HG02678 (cell line): ENCODE data around the gene IGSF9B.

Experiments
- ATAC-seq: cut with Tn5 transposase; IDR thresholded peaks from one replicate; pipeline ENCODE4 v1.9.1; 2021; ENCODE audit warnings: mild to moderate bottlenecking, moderate library complexity; ENCODE audit not compliant: unreplicated experiment

Gene IGSF9B

GRCh38 chr11:133984828-133985227, 28.1 kb upstream of the IGSF9B start:
- ATAC-seq: no peak

GRCh38 chr11:133983660-133984316, 27.0 kb upstream of the IGSF9B start:
- ATAC-seq: no peak

GRCh38 chr11:133982876-133983275, 26.1 kb upstream of the IGSF9B start:
- ATAC-seq: no peak

- ATAC-seq: no peak
Measured at GRCh38 chr11:133982151-133982550, 25.4 kb upstream of the IGSF9B start.

- no peak for ATAC-seq
Measured at GRCh38 chr11:133981156-133981555, 24.4 kb upstream of the IGSF9B start.

- no peak for ATAC-seq
Measured at GRCh38 chr11:133980665-133981064, 23.9 kb upstream of the IGSF9B start.

GRCh38 chr11:133978794-133979193, 22.0 kb upstream of the IGSF9B start:
- ATAC-seq: no peak

GRCh38 chr11:133977067-133977677, 20.4 kb upstream of the IGSF9B start:
- peak; percentile 93 for ATAC-seq

GRCh38 chr11:133975488-133975849, 18.7 kb upstream of the IGSF9B start:
- ATAC-seq: no peak

- no peak for ATAC-seq
Measured at GRCh38 chr11:133974836-133975487, 18.2 kb upstream of the IGSF9B start.

GRCh38 chr11:133971881-133972280, 15.1 kb upstream of the IGSF9B start:
- ATAC-seq: no peak

- ATAC-seq: no peak
Measured at GRCh38 chr11:133969112-133969511, 12.3 kb upstream of the IGSF9B start.

GRCh38 chr11:133968300-133968699, 11.5 kb upstream of the IGSF9B start:
- ATAC-seq: no peak

GRCh38 chr11:133967599-133968238, 11.0 kb upstream of the IGSF9B start:
- ATAC-seq: no peak

- no peak for ATAC-seq
Measured at GRCh38 chr11:133966921-133967598, 10.3 kb upstream of the IGSF9B start.

GRCh38 chr11:133966172-133966651, 9.4 kb upstream of the IGSF9B start:
- ATAC-seq: no peak

- ATAC-seq: no peak
Measured at GRCh38 chr11:133965031-133965601, 8.3 kb upstream of the IGSF9B start.

- no peak for ATAC-seq
Measured at GRCh38 chr11:133964356-133964755, 7.6 kb upstream of the IGSF9B start.

GRCh38 chr11:133961890-133962289, 5.1 kb upstream of the IGSF9B start:
- ATAC-seq: no peak

GRCh38 chr11:133957900-133958299, 1.1 kb upstream of the IGSF9B start:
- ATAC-seq: no peak

GRCh38 chr11:133955945-133956421, 785 bp downstream of the IGSF9B start:
- no peak for ATAC-seq
